HepG2 (cell line): ENCODE data around the gene MTFR1L. TPM values are rescaled to one million over a fixed set of nuclear protein-coding genes. Genes with fewer than 3 reads are reported as not detected.

Source experiments
- RFX3 ChIP-seq: IDR thresholded peaks from 2 replicates; pipeline ENCODE4 v1.6.1; 2016; ENCODE audit warnings: missing biosample characterization, missing genetic modification reagents
- ZC3H4 ChIP-seq: sonication (generic); formaldehyde crosslinking; IDR thresholded peaks from 2 replicates; pipeline ENCODE4 v1.4.0; 2020; ENCODE audit warnings: missing genetic modification reagents, borderline replicate concordance
- ZNF124 ChIP-seq: sonication (generic); formaldehyde crosslinking; IDR thresholded peaks from 2 replicates; pipeline ENCODE4 v1.4.0; 2020; ENCODE audit warnings: missing genetic modification reagents
- ZNF256 ChIP-seq: sonication (generic); formaldehyde crosslinking; conservative IDR thresholded peaks from 2 replicates; pipeline ENCODE4 v1.4.0; 2020; ENCODE audit warnings: missing genetic modification reagents
- ZNF605 ChIP-seq: sonication (generic); formaldehyde crosslinking; IDR thresholded peaks from 2 replicates; pipeline ENCODE4 v1.8.0; 2022; ENCODE audit warnings: mild to moderate bottlenecking, missing genetic modification reagents
- ZNF652 ChIP-seq: IDR thresholded peaks from 2 replicates; pipeline ENCODE4 v1.6.1; 2016; ENCODE audit warnings: low read depth, borderline replicate concordance
- ZSCAN20 ChIP-seq: sonication (generic); formaldehyde crosslinking; IDR thresholded peaks from 2 replicates; pipeline ENCODE4 v1.4.0; 2020; ENCODE audit warnings: missing genetic modification reagents, mild to moderate bottlenecking, borderline replicate concordance
- polyA plus RNA-seq, 8 experiments: library from polyadenylated mRNA; depleted of rRNA in 3 of 8; stranded (reverse) in 7 of 8; unstranded in 1 of 8; fragments of >200 nt; fragmentation: Illumina TruSeq in 4 of 8; extraction: Trizol in 4 of 8; gene quantifications; 2 replicates each; pipeline versions ENCODE4 v1.2.1 to v1.2.3, GENCODE V29; 2011 to 2016; ENCODE audit warnings: low read depth in 4 of 8, missing spikeins in 1 of 8, mixed read lengths in 1 of 8; ENCODE audit not compliant: insufficient read depth in 1 of 8
- total RNA-seq, 5 experiments: library from RNA; depleted of rRNA; stranded (reverse); fragments of >200 nt; fragmentation: Illumina TruSeq; extraction: Trizol; gene quantifications; 2 replicates each; pipeline ENCODE4 v1.2.3, GENCODE V29; 2016; ENCODE audit warnings: low read depth in 1 of 5
- TF ChIP-seq, protein P1 (sequence below): sonication (generic); formaldehyde crosslinking; conservative IDR thresholded peaks from 2 replicates; pipeline ENCODE4 v1.8.0; 2022; ENCODE audit warnings: missing genetic modification reagents
- TF ChIP-seq, protein P2 (sequence below): fragments of 450-650 bp; IDR thresholded peaks from 2 replicates; pipeline ENCODE4 v1.6.1; 2017; ENCODE audit warnings: mild to moderate bottlenecking
- TF ChIP-seq, protein P3 (sequence below): sonication (generic); formaldehyde crosslinking; IDR thresholded peaks from 2 replicates; pipeline ENCODE4 v1.5.1; 2020; ENCODE audit warnings: mild to moderate bottlenecking, missing genetic modification reagents
- TF ChIP-seq, protein P4 (sequence below): sonication (generic); formaldehyde crosslinking; conservative IDR thresholded peaks from 2 replicates; pipeline ENCODE4 v1.4.0; 2020; ENCODE audit warnings: missing genetic modification reagents
- TF ChIP-seq, protein P5 (sequence below): sonication (generic); formaldehyde crosslinking; IDR thresholded peaks from 2 replicates; pipeline ENCODE4 v1.5.0; 2020; ENCODE audit warnings: mild to moderate bottlenecking, missing genetic modification reagents
- TF ChIP-seq, protein P6 (sequence below): sonication (generic); formaldehyde crosslinking; IDR thresholded peaks from 2 replicates; pipeline ENCODE4 v1.9.0; 2021; ENCODE audit warnings: missing genetic modification reagents, borderline replicate concordance

The MTFR1L gene
- total and polyA plus RNA-seq, 2 of the 13 experiments (the other 11 are each of a cell fraction or from before 2014, with no cell fraction given): 38.0 to 55.7 TPM

DNA sequence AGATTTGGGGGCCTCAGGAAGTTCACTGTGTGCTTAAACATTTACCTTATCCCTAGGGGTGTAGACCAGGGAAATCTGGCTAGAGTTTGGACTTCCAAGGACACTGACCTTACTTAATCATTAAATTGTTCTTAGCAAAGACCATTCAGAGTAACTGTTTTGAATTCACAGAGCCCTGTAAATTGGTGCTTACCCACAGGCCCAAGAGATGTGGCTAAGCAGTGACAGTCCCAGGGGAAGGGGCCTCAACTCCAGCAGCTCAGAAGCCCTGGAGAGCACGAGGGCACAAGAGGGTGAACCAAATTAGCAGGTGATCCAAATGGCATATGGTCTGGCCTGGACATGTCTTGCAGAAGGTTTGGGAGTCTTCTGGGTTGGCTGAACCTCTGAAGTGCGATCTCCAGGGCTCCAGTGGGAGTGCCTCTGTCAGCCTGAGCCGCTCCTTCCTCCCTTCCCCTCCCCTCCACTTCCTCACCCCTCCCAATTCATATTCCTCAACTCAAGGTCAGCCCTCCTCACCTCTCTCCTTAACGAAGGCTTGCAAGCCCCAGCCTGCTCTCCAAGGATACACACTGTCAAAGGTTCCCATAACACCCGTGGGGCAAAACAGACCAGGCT is 51.4 kb downstream of the MTFR1L start (continued):
- TF ChIP-seq, protein P1, sequence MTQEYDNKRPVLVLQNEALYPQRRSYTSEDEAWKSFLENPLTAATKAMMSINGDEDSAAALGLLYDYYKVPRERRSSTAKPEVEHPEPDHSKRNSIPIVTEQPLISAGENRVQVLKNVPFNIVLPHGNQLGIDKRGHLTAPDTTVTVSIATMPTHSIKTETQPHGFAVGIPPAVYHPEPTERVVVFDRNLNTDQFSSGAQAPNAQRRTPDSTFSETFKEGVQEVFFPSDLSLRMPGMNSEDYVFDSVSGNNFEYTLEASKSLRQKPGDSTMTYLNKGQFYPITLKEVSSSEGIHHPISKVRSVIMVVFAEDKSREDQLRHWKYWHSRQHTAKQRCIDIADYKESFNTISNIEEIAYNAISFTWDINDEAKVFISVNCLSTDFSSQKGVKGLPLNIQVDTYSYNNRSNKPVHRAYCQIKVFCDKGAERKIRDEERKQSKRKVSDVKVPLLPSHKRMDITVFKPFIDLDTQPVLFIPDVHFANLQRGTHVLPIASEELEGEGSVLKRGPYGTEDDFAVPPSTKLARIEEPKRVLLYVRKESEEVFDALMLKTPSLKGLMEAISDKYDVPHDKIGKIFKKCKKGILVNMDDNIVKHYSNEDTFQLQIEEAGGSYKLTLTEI (CRISPR knock-in tag): no peak
- TF ChIP-seq ZSCAN20 (CRISPR knock-in tag) (no peak), ZNF124 (CRISPR knock-in tag) (no peak), ZNF652 (CRISPR knock-in tag) (no peak), RFX3 (CRISPR knock-in tag) (no peak), ZNF256 (no peak), ZNF605 (no peak), ZC3H4 (CRISPR knock-in tag) (no peak)
- TF ChIP-seq, protein P2, sequence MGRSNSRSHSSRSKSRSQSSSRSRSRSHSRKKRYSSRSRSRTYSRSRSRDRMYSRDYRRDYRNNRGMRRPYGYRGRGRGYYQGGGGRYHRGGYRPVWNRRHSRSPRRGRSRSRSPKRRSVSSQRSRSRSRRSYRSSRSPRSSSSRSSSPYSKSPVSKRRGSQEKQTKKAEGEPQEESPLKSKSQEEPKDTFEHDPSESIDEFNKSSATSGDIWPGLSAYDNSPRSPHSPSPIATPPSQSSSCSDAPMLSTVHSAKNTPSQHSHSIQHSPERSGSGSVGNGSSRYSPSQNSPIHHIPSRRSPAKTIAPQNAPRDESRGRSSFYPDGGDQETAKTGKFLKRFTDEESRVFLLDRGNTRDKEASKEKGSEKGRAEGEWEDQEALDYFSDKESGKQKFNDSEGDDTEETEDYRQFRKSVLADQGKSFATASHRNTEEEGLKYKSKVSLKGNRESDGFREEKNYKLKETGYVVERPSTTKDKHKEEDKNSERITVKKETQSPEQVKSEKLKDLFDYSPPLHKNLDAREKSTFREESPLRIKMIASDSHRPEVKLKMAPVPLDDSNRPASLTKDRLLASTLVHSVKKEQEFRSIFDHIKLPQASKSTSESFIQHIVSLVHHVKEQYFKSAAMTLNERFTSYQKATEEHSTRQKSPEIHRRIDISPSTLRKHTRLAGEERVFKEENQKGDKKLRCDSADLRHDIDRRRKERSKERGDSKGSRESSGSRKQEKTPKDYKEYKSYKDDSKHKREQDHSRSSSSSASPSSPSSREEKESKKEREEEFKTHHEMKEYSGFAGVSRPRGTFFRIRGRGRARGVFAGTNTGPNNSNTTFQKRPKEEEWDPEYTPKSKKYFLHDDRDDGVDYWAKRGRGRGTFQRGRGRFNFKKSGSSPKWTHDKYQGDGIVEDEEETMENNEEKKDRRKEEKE: no peak
- TF ChIP-seq, protein P3, sequence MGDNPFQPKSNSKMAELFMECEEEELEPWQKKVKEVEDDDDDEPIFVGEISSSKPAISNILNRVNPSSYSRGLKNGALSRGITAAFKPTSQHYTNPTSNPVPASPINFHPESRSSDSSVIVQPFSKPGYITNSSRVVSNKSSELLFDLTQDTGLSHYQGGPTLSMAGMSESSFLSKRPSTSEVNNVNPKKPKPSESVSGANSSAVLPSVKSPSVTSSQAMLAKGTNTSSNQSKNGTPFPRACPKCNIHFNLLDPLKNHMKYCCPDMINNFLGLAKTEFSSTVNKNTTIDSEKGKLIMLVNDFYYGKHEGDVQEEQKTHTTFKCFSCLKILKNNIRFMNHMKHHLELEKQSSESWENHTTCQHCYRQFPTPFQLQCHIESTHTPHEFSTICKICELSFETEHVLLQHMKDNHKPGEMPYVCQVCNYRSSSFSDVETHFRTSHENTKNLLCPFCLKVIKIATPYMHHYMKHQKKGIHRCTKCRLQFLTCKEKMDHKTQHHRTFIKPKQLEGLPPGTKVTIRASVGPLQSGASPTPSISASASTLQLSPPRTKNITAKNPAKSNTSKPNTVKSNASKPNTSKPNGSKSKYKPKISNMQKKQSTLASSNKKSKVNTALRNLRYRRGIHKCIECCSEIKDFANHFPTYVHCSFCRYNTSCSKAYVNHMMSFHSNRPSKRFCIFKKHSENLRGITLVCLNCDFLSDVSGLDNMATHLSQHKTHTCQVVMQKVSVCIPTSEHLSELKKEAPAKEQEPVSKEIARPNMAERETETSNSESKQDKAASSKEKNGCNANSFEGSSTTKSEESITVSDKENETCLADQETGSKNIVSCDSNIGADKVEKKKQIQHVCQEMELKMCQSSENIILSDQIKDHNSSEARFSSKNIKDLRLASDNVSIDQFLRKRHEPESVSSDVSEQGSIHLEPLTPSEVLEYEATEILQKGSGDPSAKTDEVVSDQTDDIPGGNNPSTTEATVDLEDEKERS (CRISPR knock-in tag): no peak
- TF ChIP-seq, protein P4, sequence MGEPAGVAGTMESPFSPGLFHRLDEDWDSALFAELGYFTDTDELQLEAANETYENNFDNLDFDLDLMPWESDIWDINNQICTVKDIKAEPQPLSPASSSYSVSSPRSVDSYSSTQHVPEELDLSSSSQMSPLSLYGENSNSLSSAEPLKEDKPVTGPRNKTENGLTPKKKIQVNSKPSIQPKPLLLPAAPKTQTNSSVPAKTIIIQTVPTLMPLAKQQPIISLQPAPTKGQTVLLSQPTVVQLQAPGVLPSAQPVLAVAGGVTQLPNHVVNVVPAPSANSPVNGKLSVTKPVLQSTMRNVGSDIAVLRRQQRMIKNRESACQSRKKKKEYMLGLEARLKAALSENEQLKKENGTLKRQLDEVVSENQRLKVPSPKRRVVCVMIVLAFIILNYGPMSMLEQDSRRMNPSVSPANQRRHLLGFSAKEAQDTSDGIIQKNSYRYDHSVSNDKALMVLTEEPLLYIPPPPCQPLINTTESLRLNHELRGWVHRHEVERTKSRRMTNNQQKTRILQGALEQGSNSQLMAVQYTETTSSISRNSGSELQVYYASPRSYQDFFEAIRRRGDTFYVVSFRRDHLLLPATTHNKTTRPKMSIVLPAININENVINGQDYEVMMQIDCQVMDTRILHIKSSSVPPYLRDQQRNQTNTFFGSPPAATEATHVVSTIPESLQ: no peak
- TF ChIP-seq, protein P5, sequence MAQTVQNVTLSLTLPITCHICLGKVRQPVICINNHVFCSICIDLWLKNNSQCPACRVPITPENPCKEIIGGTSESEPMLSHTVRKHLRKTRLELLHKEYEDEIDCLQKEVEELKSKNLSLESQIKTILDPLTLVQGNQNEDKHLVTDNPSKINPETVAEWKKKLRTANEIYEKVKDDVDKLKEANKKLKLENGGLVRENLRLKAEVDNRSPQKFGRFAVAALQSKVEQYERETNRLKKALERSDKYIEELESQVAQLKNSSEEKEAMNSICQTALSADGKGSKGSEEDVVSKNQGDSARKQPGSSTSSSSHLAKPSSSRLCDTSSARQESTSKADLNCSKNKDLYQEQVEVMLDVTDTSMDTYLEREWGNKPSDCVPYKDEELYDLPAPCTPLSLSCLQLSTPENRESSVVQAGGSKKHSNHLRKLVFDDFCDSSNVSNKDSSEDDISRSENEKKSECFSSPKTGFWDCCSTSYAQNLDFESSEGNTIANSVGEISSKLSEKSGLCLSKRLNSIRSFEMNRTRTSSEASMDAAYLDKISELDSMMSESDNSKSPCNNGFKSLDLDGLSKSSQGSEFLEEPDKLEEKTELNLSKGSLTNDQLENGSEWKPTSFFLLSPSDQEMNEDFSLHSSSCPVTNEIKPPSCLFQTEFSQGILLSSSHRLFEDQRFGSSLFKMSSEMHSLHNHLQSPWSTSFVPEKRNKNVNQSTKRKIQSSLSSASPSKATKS: no peak
- TF ChIP-seq, protein P6, sequence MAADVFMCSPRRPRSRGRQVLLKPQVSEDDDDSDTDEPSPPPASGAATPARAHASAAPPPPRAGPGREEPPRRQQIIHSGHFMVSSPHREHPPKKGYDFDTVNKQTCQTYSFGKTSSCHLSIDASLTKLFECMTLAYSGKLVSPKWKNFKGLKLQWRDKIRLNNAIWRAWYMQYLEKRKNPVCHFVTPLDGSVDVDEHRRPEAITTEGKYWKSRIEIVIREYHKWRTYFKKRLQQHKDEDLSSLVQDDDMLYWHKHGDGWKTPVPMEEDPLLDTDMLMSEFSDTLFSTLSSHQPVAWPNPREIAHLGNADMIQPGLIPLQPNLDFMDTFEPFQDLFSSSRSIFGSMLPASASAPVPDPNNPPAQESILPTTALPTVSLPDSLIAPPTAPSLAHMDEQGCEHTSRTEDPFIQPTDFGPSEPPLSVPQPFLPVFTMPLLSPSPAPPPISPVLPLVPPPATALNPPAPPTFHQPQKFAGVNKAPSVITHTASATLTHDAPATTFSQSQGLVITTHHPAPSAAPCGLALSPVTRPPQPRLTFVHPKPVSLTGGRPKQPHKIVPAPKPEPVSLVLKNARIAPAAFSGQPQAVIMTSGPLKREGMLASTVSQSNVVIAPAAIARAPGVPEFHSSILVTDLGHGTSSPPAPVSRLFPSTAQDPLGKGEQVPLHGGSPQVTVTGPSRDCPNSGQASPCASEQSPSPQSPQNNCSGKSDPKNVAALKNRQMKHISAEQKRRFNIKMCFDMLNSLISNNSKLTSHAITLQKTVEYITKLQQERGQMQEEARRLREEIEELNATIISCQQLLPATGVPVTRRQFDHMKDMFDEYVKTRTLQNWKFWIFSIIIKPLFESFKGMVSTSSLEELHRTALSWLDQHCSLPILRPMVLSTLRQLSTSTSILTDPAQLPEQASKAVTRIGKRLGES (CRISPR knock-in tag): no peak
